Naive thymus-derived CD8-positive, alpha-beta T cell (primary cell): ENCODE measurements around the gene NFASC. TPM values are rescaled to one million over a fixed set of nuclear protein-coding genes. Genes with fewer than 3 reads are reported as not detected.

Experiments used
- ATAC-seq, 2 donors: fragments of 150-1000 bp; cut with Tn5 transposase in 1 of 2; sonication (Bioruptor Pico), chemical (Tn5 transposase) in 1 of 2; 1 replicate in 1 of 2; 2 replicates in 1 of 2; pipeline ENCODE4 v1.10.0; 2021; ENCODE audit warnings: mild to moderate bottlenecking in 2 of 2, moderate library complexity in 2 of 2
- POLR2A ChIA-PET: fragments of 350-600 bp; sonication (Branson Sonifier 250); formaldehyde crosslinking; loops from one replicate; lab custom pipeline; 2021; ENCODE audit warnings: antibody characterized with exemption; lab: Charles Lee
- DNase-seq, 10 donors: peaks; one replicate each; pipeline versions ENCODE4 v3.0.0 to v3.0.0-alpha.2; 2020 to 2022
- H3K27ac Mint-ChIP-seq, 10 donors: one replicate each; pipeline ENCODE4 v1.8.0; 2020 to 2022; ENCODE audit warnings: mild to moderate bottlenecking in 10 of 10, mixed read lengths in 10 of 10, moderate library complexity in 4 of 10, inconsistent platforms in 1 of 10
- H3K27me3 Mint-ChIP-seq, 5 donors: one replicate each; pipeline ENCODE4 v1.8.0; 2021 to 2022; ENCODE audit warnings: mixed read lengths in 5 of 5
- H3K36me3 Mint-ChIP-seq, 3 donors: one replicate each; pipeline ENCODE4 v1.8.0; 2020 to 2022; ENCODE audit warnings: mixed read lengths in 3 of 3, mild to moderate bottlenecking in 2 of 3, inconsistent platforms in 1 of 3
- H3K4me1 Mint-ChIP-seq, 4 donors: one replicate each; pipeline ENCODE4 v1.8.0; 2021 to 2022; ENCODE audit warnings: mixed read lengths in 4 of 4
- H3K4me3 Mint-ChIP-seq, 10 donors: one replicate each; pipeline ENCODE4 v1.8.0; 2020 to 2022; ENCODE audit warnings: mild to moderate bottlenecking in 10 of 10, mixed read lengths in 10 of 10, moderate library complexity in 6 of 10, inconsistent platforms in 1 of 10
- H3K9me3 Mint-ChIP-seq, 9 donors: one replicate each; pipeline ENCODE4 v1.8.0; 2020 to 2022; ENCODE audit warnings: mixed read lengths in 9 of 9, mild to moderate bottlenecking in 3 of 9, inconsistent platforms in 1 of 9, moderate library complexity in 1 of 9
- polyA plus RNA-seq, 3 donors: library from polyadenylated mRNA; unstranded; fragments of 300-500 nt; fragmentation: Illumina TruSeq; gene quantifications; one replicate each; pipeline ENCODE4 v1.2.3, GENCODE V29; 2021
- total RNA-seq, 8 experiments: library from RNA in 2 of 8; stranded (reverse) in 2 of 8; gene quantifications; one replicate each; pipeline ENCODE4 v1.2.3 and lab custom pipeline; 2021 to 2026

Gene NFASC
- total and polyA plus RNA-seq, 5 experiments from 2014 or later, result not detected

DNA sequence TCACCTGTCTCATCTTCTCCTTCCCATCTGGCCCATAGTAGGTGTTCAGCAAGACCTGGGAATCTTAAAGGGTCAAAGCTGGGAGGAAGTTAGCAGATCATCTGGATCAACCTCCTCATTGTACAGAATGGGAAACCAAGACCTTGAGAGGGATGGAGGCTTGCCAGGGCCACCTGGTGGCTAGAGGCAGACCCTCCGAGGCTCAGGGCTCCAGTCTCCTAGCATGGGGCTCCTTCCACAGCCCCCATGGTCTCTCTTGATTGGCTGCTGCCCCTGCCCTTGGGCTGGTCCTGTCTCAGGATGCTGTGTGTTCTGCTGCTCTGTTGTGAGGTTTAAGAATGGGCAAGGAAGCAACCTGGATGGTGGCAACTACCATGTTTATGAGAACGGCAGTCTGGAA is 103.7 kb downstream of the NFASC start:
- H3K27me3 Mint-ChIP-seq, result peaks cover 5 to 56% (median 31%) of the 10 kb centered on the region in 5 donors
- no peak overlapping the region for H3K27ac Mint-ChIP-seq
- no peaks in the 10 kb centered on the region for H3K36me3 Mint-ChIP-seq
- POLR2A ChIA-PET, result no interaction called here
- H3K9me3 Mint-ChIP-seq, result no peaks in the 10 kb centered on the region
- ATAC-seq (no peak), DNase-seq (no peak)
- H3K4me1 Mint-ChIP-seq, result peaks cover 0 to 9% (median 0%) of the 10 kb centered on the region in 4 donors
- no peak overlapping the region for H3K4me3 Mint-ChIP-seq

DNA sequence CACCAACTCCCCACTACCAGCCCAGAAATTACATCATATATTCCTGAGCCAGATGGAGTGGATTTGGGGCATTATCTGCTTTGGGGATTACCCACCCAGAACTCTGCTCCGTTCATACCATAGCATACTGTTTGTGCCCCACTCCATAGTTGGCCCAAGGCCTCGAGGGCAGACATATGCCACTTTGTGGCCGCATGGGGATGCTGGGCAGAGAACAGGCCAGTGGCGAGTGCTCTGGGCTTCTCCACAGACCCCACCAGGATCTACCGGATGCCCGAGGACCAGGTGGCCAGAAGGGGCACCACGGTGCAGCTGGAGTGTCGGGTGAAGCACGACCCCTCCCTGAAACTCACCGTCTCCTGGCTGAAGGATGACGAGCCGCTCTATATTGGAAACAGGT is 104.4 kb downstream of the NFASC start:
- ATAC-seq (no peak), DNase-seq (no peak)
- POLR2A ChIA-PET, result no interaction called here
- Mint-ChIP-seq H3K4me1 (peaks cover 0 to 9% (median 0%) of the 10 kb centered on the region in 4 donors), H3K4me3 (no peak overlapping the region), H3K9me3 (no peaks in the 10 kb centered on the region), H3K36me3 (no peaks in the 10 kb centered on the region), H3K27ac (no peak overlapping the region), H3K27me3 (peaks cover 5 to 63% (median 29%) of the 10 kb centered on the region in 5 donors)

DNA sequence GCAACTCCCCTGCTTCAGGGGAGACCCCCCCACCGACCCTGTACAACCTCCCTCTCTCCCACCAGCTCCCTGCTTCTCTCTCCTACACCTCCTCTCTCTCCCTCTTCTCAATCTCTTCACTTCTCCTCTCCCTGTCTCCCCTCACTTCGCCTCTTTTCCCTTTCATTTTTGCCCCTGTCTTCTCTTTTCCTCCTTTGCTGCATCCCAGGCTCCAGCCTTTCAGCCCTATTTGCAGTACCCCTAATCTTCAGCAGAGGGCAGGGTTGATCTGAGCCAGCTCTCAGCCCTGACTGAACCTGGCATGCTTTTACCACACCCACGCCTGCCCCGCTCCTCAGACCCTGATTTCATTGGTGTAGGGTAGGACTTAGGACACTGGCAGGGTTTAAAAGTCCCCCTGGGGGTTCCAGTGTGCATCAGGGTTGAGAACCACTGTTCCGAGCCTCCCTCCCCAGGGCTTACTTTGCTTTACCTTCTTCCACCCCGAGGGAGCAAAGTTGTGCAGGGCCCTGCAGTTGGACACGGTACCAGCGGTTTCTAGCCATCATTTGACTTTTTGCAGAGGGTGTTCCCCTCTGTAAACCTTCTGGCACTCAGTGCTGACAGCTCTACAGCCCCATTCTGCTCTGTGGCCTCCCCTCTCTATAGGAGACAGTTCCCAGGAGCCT is 105.0 kb downstream of the NFASC start:
- ATAC-seq (peak; percentile 54 to 57), DNase-seq (peak in 8 of 10 donors; percentile 21 to 54 (median 41))
- POLR2A ChIA-PET, result no interaction called here
- Mint-ChIP-seq H3K4me3 (no peak overlapping the region), H3K4me1 (peaks cover 0 to 9% (median 0%) of the 10 kb centered on the region in 4 donors), H3K9me3 (no peaks in the 10 kb centered on the region), H3K27ac (peak overlapping the region in 1 of 10 donors; percentile 26), H3K36me3 (no peaks in the 10 kb centered on the region), H3K27me3 (peaks cover 5 to 65% (median 27%) of the 10 kb centered on the region in 5 donors)

DNA sequence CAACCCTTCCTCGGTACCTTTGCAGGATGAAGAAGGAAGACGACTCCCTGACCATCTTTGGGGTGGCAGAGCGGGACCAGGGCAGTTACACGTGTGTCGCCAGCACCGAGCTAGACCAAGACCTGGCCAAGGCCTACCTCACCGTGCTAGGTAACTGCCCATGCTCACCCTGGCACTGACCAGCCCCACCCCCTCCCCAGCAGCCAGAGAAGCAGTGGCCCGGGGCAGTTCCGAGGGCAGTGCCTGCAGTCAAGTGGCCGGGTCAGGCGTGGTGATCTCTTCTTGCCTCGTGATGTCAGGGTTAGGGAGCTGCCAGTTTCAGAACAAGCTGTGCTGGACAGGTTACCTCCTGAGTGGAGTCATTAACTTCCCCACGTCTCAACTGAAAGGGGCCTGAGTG is 106.0 kb downstream of the NFASC start:
- Mint-ChIP-seq H3K27me3 (peaks cover under 1 to 65% (median 30%) of the 10 kb centered on the region in 5 donors), H3K4me3 (no peak overlapping the region), H3K27ac (no peak overlapping the region), H3K36me3 (no peaks in the 10 kb centered on the region), H3K9me3 (no peaks in the 10 kb centered on the region), H3K4me1 (peaks cover 0 to 9% (median 0%) of the 10 kb centered on the region in 4 donors)
- POLR2A ChIA-PET, result no interaction called here
- ATAC-seq (no peak), DNase-seq (no peak)

DNA sequence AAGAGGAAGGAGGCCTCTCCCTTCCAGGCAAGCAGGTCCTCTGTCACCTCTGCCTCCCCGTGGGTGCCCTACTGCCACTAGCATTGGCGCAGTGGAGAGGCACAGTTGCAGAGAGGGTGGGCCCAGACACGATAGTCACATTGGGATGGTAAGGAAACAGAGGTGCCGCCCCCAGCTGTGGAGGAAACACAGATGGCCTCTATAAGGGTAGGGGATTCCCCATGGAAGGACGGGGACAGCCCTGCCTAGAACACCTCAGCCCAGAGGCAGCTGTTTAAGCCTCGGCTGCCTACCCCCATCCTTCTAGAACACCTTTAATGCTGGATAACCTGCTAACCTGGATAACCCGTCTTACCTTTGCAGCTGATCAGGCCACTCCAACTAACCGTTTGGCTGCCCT is 106.7 kb downstream of the NFASC start:
- DNase-seq, result no peak
- Mint-ChIP-seq H3K27ac (no peak overlapping the region), H3K4me1 (peaks cover 0 to 6% (median 0%) of the 10 kb centered on the region in 4 donors), H3K27me3 (peaks cover 2 to 72% (median 35%) of the 10 kb centered on the region in 5 donors), H3K4me3 (no peak overlapping the region), H3K9me3 (no peaks in the 10 kb centered on the region), H3K36me3 (no peaks in the 10 kb centered on the region)
- ATAC-seq, result no peak
- POLR2A ChIA-PET, result no interaction called here

DNA sequence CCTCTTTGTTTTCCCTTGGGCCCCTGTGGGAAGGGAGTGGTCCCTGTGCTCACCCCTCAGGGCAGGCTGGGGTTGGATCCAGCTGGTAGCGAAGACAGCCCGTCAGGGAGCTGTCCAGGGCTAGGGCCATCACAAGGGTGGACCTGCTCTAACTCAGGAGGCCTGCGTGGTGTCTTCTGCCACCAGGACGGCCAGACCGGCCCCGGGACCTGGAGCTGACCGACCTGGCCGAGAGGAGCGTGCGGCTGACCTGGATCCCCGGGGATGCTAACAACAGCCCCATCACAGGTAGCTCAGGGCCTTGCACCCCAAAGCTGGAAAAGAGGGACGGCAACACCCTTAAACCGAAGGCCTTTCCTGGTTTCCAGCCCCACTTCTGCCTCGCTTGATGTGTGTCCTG is 108.1 kb downstream of the NFASC start:
- Mint-ChIP-seq H3K27me3 (peaks cover 5 to 75% (median 38%) of the 10 kb centered on the region in 5 donors), H3K4me1 (peaks cover 0 to 17% (median 5%) of the 10 kb centered on the region in 4 donors), H3K27ac (no peak overlapping the region), H3K36me3 (no peaks in the 10 kb centered on the region), H3K4me3 (no peak overlapping the region), H3K9me3 (no peaks in the 10 kb centered on the region)
- DNase-seq (no peak), ATAC-seq (no peak)
- POLR2A ChIA-PET, result no interaction called here

DNA sequence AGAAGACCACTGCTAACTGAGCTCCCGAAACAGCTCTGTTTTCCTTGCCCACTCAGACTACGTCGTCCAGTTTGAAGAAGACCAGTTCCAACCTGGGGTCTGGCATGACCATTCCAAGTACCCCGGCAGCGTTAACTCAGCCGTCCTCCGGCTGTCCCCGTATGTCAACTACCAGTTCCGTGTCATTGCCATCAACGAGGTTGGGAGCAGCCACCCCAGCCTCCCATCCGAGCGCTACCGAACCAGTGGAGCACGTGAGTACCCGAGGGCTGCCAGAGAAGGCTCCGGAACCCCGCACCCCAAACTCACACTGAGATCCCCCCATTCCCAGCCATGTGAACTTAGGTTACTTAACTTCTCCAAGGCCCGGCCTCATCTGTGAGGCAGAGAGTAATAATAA is 108.6 kb downstream of the NFASC start:
- Mint-ChIP-seq H3K9me3 (no peaks in the 10 kb centered on the region), H3K27me3 (peaks cover 5 to 70% (median 36%) of the 10 kb centered on the region in 5 donors), H3K36me3 (no peaks in the 10 kb centered on the region), H3K27ac (no peak overlapping the region), H3K4me3 (no peak overlapping the region), H3K4me1 (peaks cover 0 to 17% (median 5%) of the 10 kb centered on the region in 4 donors)
- POLR2A ChIA-PET, result no interaction called here
- DNase-seq (no peak), ATAC-seq (no peak)

DNA sequence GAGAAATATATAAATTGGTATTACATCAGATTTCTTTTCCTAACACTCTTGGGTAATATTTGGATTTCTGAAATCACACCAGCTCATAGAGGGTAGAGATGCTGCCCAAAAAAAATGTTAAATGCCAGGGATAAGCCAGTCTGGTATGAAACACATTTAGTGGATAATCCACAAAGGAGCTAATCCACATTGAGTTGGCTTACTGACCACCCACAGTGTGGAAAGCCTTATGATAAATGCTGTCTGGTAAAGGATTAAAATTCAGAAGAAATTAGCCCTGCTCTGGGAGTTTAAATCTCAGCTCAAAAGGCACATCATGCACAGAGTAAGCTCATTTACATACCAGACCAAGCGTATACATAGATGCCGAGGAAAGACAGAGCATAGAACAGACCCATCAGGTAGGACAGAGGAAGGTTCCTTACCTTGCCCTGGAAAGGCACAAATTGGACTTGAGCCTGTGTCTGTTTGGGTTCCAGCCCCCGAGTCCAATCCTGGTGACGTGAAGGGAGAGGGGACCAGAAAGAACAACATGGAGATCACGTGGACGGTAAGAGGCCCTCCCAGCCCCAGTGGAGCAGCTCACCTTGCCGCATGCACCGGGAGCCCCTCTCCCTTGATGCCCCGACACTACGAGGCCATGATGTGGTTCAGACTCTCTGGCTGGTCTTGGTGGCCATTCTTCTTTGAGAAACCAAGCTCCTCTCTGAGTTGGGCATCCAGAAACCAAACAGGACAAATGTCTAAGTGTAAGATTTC is 109.4 kb downstream of the NFASC start:
- POLR2A ChIA-PET, result no interaction called here
- Mint-ChIP-seq H3K27me3 (peaks cover 5 to 64% (median 31%) of the 10 kb centered on the region in 5 donors), H3K4me3 (no peak overlapping the region), H3K9me3 (no peaks in the 10 kb centered on the region), H3K27ac (no peak overlapping the region), H3K4me1 (peaks cover 0 to 17% (median 5%) of the 10 kb centered on the region in 4 donors), H3K36me3 (no peaks in the 10 kb centered on the region)
- no peak for ATAC-seq
- no peak for DNase-seq

DNA sequence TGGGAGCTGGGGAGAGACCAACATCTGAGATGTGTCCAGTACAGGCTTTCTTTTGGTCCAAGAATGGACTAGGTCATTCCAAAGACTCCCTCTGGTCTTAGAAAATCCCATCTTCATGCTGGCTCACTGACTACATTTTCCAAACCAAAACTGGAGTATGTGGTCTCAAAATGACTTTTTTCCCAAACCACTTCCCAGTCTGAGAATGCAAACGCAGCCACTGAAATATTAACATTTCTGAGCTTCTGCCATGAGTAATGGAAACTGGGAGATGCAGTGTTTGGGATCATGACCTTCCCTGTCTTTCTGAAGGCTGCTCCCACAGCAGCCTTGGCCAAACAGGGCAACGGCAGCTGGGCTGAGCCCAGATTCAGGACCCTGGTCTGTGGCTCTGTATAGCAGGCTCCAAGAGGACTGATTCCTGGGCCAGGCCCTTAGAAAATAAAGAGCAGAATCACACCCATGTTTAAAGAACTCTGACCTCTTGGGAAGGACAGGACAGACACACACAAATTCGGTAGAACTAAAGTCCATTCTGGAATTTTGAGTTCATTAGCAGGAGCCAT is 110.3 kb downstream of the NFASC start:
- H3K9me3 Mint-ChIP-seq, result no peaks in the 10 kb centered on the region
- no peak overlapping the region for H3K27ac Mint-ChIP-seq
- peaks cover 6 to 56% (median 26%) of the 10 kb centered on the region in 5 donors for H3K27me3 Mint-ChIP-seq
- H3K36me3 Mint-ChIP-seq, result no peaks in the 10 kb centered on the region
- no peak overlapping the region for H3K4me3 Mint-ChIP-seq
- DNase-seq (no peak), ATAC-seq (no peak)
- peaks cover 0 to 17% (median 5%) of the 10 kb centered on the region in 4 donors for H3K4me1 Mint-ChIP-seq
- POLR2A ChIA-PET, result no interaction called here

DNA sequence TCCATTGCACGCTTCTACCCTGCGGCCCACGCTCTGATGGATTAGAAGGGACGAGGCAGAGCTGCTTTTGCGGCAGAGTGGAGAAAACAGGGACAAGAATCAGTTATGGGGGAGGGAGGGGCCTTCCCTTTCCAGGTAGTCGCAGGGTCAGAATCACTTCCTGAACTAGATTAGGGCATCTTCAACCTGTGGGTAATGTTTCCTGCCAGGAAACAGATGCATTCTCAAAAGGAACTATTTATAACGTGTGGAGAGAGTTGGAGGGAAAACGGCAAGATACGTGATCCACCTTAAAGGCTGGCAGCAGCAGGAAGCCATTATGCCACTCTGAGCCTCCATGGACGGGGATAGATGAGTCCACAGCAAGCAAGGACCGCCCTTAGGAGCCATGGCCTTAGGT is 112.5 kb downstream of the NFASC start:
- POLR2A ChIA-PET, result no interaction called here
- Mint-ChIP-seq H3K9me3 (no peaks in the 10 kb centered on the region), H3K27me3 (peaks cover 6 to 40% (median 18%) of the 10 kb centered on the region in 5 donors), H3K4me3 (no peak overlapping the region), H3K4me1 (peaks cover 0 to 11% (median 5%) of the 10 kb centered on the region in 4 donors), H3K36me3 (no peaks in the 10 kb centered on the region), H3K27ac (no peak overlapping the region)
- no peak for ATAC-seq
- DNase-seq, result no peak

DNA sequence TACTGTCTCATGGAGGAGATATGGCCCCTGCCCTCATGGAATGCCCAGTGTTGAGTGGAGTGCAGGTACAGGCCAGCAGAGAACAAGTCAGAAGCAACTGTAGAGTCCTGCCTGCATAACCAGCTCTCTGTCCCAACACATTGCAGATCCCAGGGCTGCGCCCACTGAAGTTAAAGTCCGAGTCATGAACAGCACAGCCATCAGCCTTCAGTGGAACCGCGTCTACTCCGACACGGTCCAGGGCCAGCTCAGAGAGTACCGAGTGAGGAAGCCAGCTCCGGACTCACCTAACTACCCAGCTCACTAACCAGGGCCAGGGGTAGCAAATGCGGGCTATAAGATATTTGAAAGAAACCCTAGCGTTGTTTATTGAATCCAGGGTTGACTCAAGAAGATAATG is 113.2 kb downstream of the NFASC start:
- DNase-seq, result no peak
- Mint-ChIP-seq H3K36me3 (no peaks in the 10 kb centered on the region), H3K27me3 (peaks cover 6 to 32% (median 18%) of the 10 kb centered on the region in 5 donors), H3K27ac (no peak overlapping the region), H3K4me3 (no peak overlapping the region), H3K4me1 (peaks cover 0 to 11% (median 5%) of the 10 kb centered on the region in 4 donors), H3K9me3 (no peaks in the 10 kb centered on the region)
- ATAC-seq, result no peak
- POLR2A ChIA-PET, result no interaction called here

DNA sequence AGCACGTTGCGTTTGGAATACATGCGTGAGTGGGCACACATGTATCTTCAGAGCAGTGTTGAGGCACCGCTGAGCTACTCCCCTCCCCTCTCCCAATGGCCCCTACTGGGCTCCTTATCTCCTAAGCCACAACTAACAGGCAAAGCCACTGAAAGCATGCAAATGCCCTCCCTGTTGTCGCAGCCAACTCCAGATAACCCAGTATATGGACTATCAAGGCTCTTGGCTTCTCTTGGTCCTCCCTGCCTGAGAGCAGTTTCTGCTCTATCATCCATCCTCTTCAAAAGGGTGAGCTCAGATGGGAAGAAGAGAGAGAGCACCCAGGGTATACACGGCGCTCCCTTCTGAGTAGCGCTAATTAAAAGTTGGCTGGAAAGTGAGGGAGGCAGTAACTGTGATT is 113.8 kb downstream of the NFASC start:
- ATAC-seq, result no peak
- H3K9me3 Mint-ChIP-seq, result no peaks in the 10 kb centered on the region
- peaks cover 0 to 11% (median 5%) of the 10 kb centered on the region in 4 donors for H3K4me1 Mint-ChIP-seq
- H3K36me3 Mint-ChIP-seq, result no peaks in the 10 kb centered on the region
- no peak overlapping the region for H3K4me3 Mint-ChIP-seq
- no peak for DNase-seq
- POLR2A ChIA-PET, result no interaction called here
- peaks cover 6 to 26% (median 20%) of the 10 kb centered on the region in 5 donors for H3K27me3 Mint-ChIP-seq
- no peak overlapping the region for H3K27ac Mint-ChIP-seq

DNA sequence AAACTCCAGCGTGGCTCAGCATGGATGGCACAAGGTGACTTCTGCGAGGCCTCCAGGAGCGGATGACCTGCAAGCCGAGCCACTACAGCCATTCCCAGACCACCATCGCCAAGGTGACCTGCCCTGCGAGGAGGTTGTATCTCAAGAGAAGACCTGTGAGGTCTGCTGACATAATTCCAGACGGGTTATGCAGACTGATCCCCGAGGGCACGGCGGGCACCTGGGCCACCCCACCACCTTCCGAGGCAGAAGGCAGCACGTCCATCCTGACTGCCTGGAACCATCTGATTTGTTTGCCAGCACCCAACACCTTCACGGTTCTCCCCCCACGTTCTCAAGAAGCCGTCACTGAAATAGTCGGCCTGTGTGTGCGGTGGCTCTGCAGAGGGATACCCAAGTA is 115.5 kb downstream of the NFASC start:
- ATAC-seq, result no peak
- no peak overlapping the region for H3K27ac Mint-ChIP-seq
- no peaks in the 10 kb centered on the region for H3K36me3 Mint-ChIP-seq
- H3K4me1 Mint-ChIP-seq, result peaks cover 0 to 11% (median 5%) of the 10 kb centered on the region in 4 donors
- peaks cover 3 to 20% (median 19%) of the 10 kb centered on the region in 5 donors for H3K27me3 Mint-ChIP-seq
- H3K9me3 Mint-ChIP-seq, result no peaks in the 10 kb centered on the region
- POLR2A ChIA-PET, result no interaction called here
- DNase-seq, result no peak
- no peak overlapping the region for H3K4me3 Mint-ChIP-seq
